Mesendoderm (in vitro differentiated cells): ENCODE measurements around the gene TRIM8.

Experiments
- DNase-seq: peaks from one replicate; pipeline ENCODE4 v3.0.0; 2013
- H2AK5ac ChIP-seq: 2 replicates; pipeline ENCODE4 v1.6.1; 2013; ENCODE audit warnings: low read length, inconsistent platforms
- H2BK120ac ChIP-seq: 2 replicates; pipeline ENCODE4 v1.6.1; 2013; ENCODE audit warnings: low read depth, mild to moderate bottlenecking, low read length, moderate library complexity, mixed read lengths
- H2BK15ac ChIP-seq: replicated peaks from 2 replicates; pipeline ENCODE4 v1.6.1; 2013; ENCODE audit warnings: low read depth, mild to moderate bottlenecking, moderate library complexity
- H2BK5ac ChIP-seq: 2 replicates; pipeline ENCODE4 v1.6.1; 2013; ENCODE audit warnings: low read length, inconsistent platforms
- H3K18ac ChIP-seq: 2 replicates; pipeline ENCODE4 v1.6.1; 2013; ENCODE audit warnings: mild to moderate bottlenecking, low read length, mixed read lengths
- H3K23ac ChIP-seq: one replicate; pipeline ENCODE4 v1.6.1; 2013; ENCODE audit warnings: low read length
- H3K27ac ChIP-seq: 2 replicates; pipeline ENCODE4 v1.5.1; 2013; ENCODE audit warnings: low read depth, mild to moderate bottlenecking, inconsistent platforms, low read length, moderate library complexity
- H3K27me3 ChIP-seq: 2 replicates; pipeline ENCODE4 v1.6.1; 2013; ENCODE audit warnings: low read length, control low read depth, mild to moderate bottlenecking, inconsistent platforms; ENCODE audit not compliant: insufficient read depth, poor library complexity
- H3K36me3 ChIP-seq: 2 replicates; pipeline ENCODE4 v1.6.1; 2013; ENCODE audit warnings: low read length, inconsistent platforms; ENCODE audit not compliant: control insufficient read depth, insufficient read depth
- H3K4ac ChIP-seq: one replicate; pipeline ENCODE4 v1.6.1; 2013; ENCODE audit warnings: low read depth, mild to moderate bottlenecking, low read length, moderate library complexity
- H3K4me1 ChIP-seq: 2 replicates; pipeline ENCODE4 v1.6.1; 2013; ENCODE audit warnings: low read depth, low read length, inconsistent platforms; ENCODE audit not compliant: control insufficient read depth
- H3K4me2 ChIP-seq: 2 replicates; pipeline ENCODE4 v1.6.1; 2013; ENCODE audit warnings: low read length
- H3K4me3 ChIP-seq: 2 replicates; pipeline ENCODE4 v1.5.1; 2013; ENCODE audit warnings: mild to moderate bottlenecking, low read length
- H3K56ac ChIP-seq: one replicate; pipeline ENCODE4 v1.6.1; 2013; ENCODE audit warnings: low read length
- H3K79me1 ChIP-seq: 2 replicates; pipeline ENCODE4 v1.6.1; 2013; ENCODE audit warnings: low read length, inconsistent platforms
- H3K79me2 ChIP-seq: 2 replicates; pipeline ENCODE4 v1.6.1; 2013; ENCODE audit warnings: mild to moderate bottlenecking, low read length; ENCODE audit not compliant: control insufficient read depth, insufficient read depth
- H3K9ac ChIP-seq: 2 replicates; pipeline ENCODE4 v1.6.1; 2013; ENCODE audit warnings: low read length, inconsistent platforms
- H4K5ac ChIP-seq: one replicate; pipeline ENCODE4 v1.6.1; 2013; ENCODE audit warnings: low read length
- H4K8ac ChIP-seq: one replicate; pipeline ENCODE4 v1.6.1; 2013; ENCODE audit warnings: low read depth, mild to moderate bottlenecking, control low read depth, low read length, moderate library complexity
- WGBS: extraction: QIAGEN DNeasy Blood & Tissue Kit; methylation state at CpG from one replicate; pipeline ENCODE4 v1.1.7; 2013; ENCODE audit warnings: low lambda C conversion rate, missing lambda C conversion rate; ENCODE audit not compliant: insufficient coverage; ENCODE audit errors: extremely low coverage; 5-methylcytosine and 5-hydroxymethylcytosine counted together

The TRIM8 gene

DNA sequence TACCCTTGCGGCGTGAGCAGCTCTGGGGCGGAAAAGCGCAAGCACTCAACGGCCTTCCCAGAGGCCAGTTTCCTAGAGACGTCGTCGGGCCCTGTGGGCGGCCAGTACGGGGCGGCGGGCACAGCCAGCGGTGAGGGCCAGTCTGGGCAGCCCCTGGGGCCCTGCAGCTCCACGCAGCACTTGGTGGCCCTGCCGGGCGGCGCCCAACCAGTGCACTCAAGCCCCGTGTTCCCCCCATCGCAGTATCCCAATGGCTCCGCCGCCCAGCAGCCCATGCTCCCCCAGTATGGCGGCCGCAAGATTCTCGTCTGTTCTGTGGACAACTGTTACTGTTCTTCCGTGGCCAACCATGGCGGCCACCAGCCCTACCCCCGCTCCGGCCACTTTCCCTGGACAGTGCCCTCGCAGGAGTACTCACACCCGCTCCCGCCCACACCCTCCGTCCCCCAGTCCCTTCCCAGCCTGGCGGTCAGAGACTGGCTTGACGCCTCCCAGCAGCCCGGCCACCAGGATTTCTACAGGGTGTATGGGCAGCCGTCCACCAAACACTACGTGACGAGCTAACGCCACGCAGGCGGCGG, 12.6 kb downstream of the TRIM8 start:
- H3K4me3 ChIP-seq: no peak overlapping the region

DNA sequence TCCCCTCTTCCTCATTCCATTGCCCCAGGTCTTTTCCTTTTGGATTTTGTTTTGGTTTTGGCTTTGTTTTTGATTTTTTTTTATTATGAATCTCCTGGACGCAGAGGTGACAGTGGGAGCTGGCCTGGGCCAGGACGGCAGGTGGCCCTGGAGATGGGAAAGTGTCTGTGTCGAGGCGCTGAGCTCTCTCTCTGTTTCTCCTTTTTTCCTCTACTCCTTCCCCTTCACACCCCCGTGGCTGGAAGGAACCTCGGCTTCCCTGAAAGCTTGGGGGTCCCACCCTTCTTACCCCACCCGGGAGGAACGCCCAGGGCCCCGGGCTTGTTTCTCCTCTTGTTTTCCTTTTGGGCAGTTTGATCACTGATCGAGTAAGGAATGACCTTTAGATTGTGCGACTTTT, 13.2 kb downstream of the TRIM8 start:
- peaks cover under 1% of the 10 kb centered on the region for H3K79me2 ChIP-seq
- H2AK5ac ChIP-seq: no peak overlapping the region
- no peak overlapping the region for H2BK15ac ChIP-seq
- H3K4me2 ChIP-seq: no peak overlapping the region
- H3K23ac ChIP-seq: no peak overlapping the region
- no peak overlapping the region for H2BK5ac ChIP-seq
- no CpG with 5 or more reads among the region's 11 CpGs for WGBS
- no peak overlapping the region for H3K4me3 ChIP-seq
- H2BK120ac ChIP-seq: no peak overlapping the region
- no peak overlapping the region for H3K18ac ChIP-seq
- H3K4ac ChIP-seq: no peak overlapping the region
- H4K8ac ChIP-seq: no peak overlapping the region
- H3K36me3 ChIP-seq: peaks cover 1% of the 10 kb centered on the region
- no peak overlapping the region for H3K56ac ChIP-seq
- no peak overlapping the region for H3K27ac ChIP-seq
- H3K27me3 ChIP-seq: no peaks in the 10 kb centered on the region
- H3K4me1 ChIP-seq: no peaks in the 10 kb centered on the region
- no peak for DNase-seq
- peaks cover 4% of the 10 kb centered on the region for H3K79me1 ChIP-seq
- no peak overlapping the region for H4K5ac ChIP-seq
- no peak overlapping the region for H3K9ac ChIP-seq

More for the DNA sequence above, 12.6 kb downstream of the TRIM8 start:
- Histone ChIP-seq H3K36me3 (peaks cover 1% of the 10 kb centered on the region), H3K4ac (no peak overlapping the region), H3K4me1 (no peaks in the 10 kb centered on the region), H3K4me2 (no peak overlapping the region), H3K27ac (no peak overlapping the region), H2BK5ac (no peak overlapping the region), H3K79me1 (peaks cover 7% of the 10 kb centered on the region), H4K8ac (no peak overlapping the region), H3K56ac (no peak overlapping the region), H2AK5ac (no peak overlapping the region), H3K27me3 (no peaks in the 10 kb centered on the region), H3K9ac (no peak overlapping the region), H3K23ac (no peak overlapping the region), H2BK15ac (no peak overlapping the region), H2BK120ac (no peak overlapping the region), H4K5ac (no peak overlapping the region), H3K79me2 (peaks cover 6% of the 10 kb centered on the region), H3K18ac (no peak overlapping the region)
- WGBS: no CpG with 5 or more reads among the region's 42 CpGs
- no peak for DNase-seq

DNA sequence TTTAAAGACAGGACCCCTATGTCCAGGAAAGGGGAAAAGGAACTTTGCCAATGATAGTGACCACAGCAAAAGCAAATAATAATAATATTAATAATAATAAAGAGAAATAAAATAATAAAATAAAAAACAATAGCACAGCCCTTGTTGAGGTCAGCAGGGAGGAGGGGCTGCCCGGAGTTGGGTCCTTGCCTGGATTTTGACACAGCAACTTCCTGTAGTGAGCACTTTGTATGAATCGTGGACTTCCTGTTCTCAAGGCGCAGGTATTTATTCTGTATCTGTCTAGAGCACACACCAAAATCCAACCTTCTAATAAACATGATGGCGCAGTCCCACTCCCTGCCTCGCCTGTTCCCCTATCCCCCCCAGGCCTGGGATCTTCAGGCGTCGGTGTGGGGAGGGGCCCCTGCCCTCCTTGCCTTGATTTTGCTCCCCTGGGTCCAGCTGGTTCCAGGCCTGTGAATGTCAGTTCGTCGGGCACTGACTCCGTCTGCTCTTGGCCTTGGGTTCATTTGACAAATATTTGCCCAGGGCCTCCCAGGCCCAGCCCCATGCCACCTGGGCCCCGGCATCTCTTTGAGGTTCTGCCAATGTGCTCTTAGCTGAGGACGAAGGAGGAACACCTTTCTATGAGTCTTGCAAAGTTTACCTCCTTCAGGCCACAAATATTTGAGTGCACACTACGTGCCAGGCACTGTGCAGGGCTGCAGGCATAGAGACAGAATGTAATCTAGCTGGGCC, 13.9 kb downstream of the TRIM8 start:
- H3K27ac ChIP-seq: no peak overlapping the region
- no peak overlapping the region for H3K9ac ChIP-seq
- H3K36me3 ChIP-seq: peaks cover 1% of the 10 kb centered on the region
- H3K4me3 ChIP-seq: no peak overlapping the region
- H3K56ac ChIP-seq: no peak overlapping the region
- no peak overlapping the region for H2BK120ac ChIP-seq
- H3K23ac ChIP-seq: no peak overlapping the region
- H3K79me1 ChIP-seq: peaks cover 2% of the 10 kb centered on the region
- no peaks in the 10 kb centered on the region for H3K79me2 ChIP-seq
- H4K8ac ChIP-seq: no peak overlapping the region
- no peak overlapping the region for H3K4me2 ChIP-seq
- H2BK15ac ChIP-seq: no peak overlapping the region
- H4K5ac ChIP-seq: no peak overlapping the region
- WGBS: no CpG with 5 or more reads among the region's 13 CpGs
- H2BK5ac ChIP-seq: no peak overlapping the region
- no peak for DNase-seq
- no peak overlapping the region for H3K4ac ChIP-seq
- no peaks in the 10 kb centered on the region for H3K4me1 ChIP-seq
- no peak overlapping the region for H3K18ac ChIP-seq
- H2AK5ac ChIP-seq: no peak overlapping the region
- no peaks in the 10 kb centered on the region for H3K27me3 ChIP-seq

- Histone ChIP-seq H2BK15ac (no peak overlapping the region), H3K18ac (no peak overlapping the region), H3K23ac (no peak overlapping the region), H2AK5ac (no peak overlapping the region), H3K36me3 (peaks cover 1% of the 10 kb centered on the region), H3K9ac (no peak overlapping the region), H2BK5ac (no peak overlapping the region), H2BK120ac (no peak overlapping the region), H3K4me2 (no peak overlapping the region), H3K79me2 (no peaks in the 10 kb centered on the region), H4K5ac (no peak overlapping the region), H3K4me3 (no peak overlapping the region), H3K56ac (no peak overlapping the region), H3K27ac (no peak overlapping the region), H3K4ac (no peak overlapping the region), H4K8ac (no peak overlapping the region), H3K79me1 (no peaks in the 10 kb centered on the region), H3K27me3 (no peaks in the 10 kb centered on the region), H3K4me1 (no peaks in the 10 kb centered on the region)
- DNase-seq: no peak
- WGBS: no CpG with 5 or more reads among the region's 5 CpGs
Measured at GRCh38 chr10:102658802-102659201, 14.5 kb downstream of the TRIM8 start.

GRCh38 chr10:102660888-102661657, 16.8 kb downstream of the TRIM8 start:
- Histone ChIP-seq H3K79me2 (no peaks in the 10 kb centered on the region), H2AK5ac (no peak overlapping the region), H3K27ac (no peak overlapping the region), H3K4me1 (no peaks in the 10 kb centered on the region), H4K5ac (no peak overlapping the region), H3K23ac (no peak overlapping the region), H3K4me2 (no peak overlapping the region), H3K36me3 (no peaks in the 10 kb centered on the region), H3K56ac (peak overlapping the region; percentile 56), H2BK120ac (no peak overlapping the region), H3K9ac (peak overlapping the region; percentile 24), H2BK15ac (no peak overlapping the region), H3K79me1 (no peaks in the 10 kb centered on the region), H3K4me3 (no peak overlapping the region), H4K8ac (no peak overlapping the region), H3K4ac (no peak overlapping the region), H3K27me3 (no peaks in the 10 kb centered on the region), H3K18ac (no peak overlapping the region), H2BK5ac (no peak overlapping the region)
- WGBS: no CpG with 5 or more reads among the region's 22 CpGs
- no peak for DNase-seq
